Activated naive CD4-positive, alpha-beta T cell treated with anti-CD3 and anti-CD28 coated beads, Interleukin-2, amount 50 U/mL, for 72 hours (primary cell): ENCODE data around the gene CLDN14. TPM values are rescaled to one million over a fixed set of nuclear protein-coding genes. Genes with fewer than 3 reads are reported as not detected.

Experiments used
- ATAC-seq, 2 donors: fragments of 150-1000 bp; cut with Tn5 transposase; 2 replicates each; pipeline ENCODE4 v1.10.0; 2021; ENCODE audit warnings: mild to moderate bottlenecking in 2 of 2, moderate library complexity in 2 of 2
- DNase-seq, 2 donors: peaks; one replicate each; pipeline ENCODE4 v3.0.0; 2021 to 2022; ENCODE audit warnings: low spot score in 2 of 2
- H3K27ac Mint-ChIP-seq, 2 donors: one replicate each; pipeline ENCODE4 v1.8.0; 2022; ENCODE audit warnings: mild to moderate bottlenecking in 2 of 2, mixed read lengths in 2 of 2
- H3K36me3 Mint-ChIP-seq, 2 donors: one replicate each; pipeline ENCODE4 v1.8.0; 2022; ENCODE audit warnings: mixed read lengths in 2 of 2
- H3K9me3 Mint-ChIP-seq, 2 donors: one replicate each; pipeline ENCODE4 v1.8.0; 2022; ENCODE audit warnings: mixed read lengths in 2 of 2
- total RNA-seq, 2 donors: library from RNA; stranded (reverse); gene quantifications; one replicate each; pipeline ENCODE4 v1.2.3, GENCODE V29; 2022

Gene CLDN14
- not detected for total RNA-seq

- H3K36me3 Mint-ChIP-seq: no peaks in the 10 kb centered on the region
- no peak within 1 kb of the TSS for H3K27ac Mint-ChIP-seq
- no peak for DNase-seq
- ATAC-seq: no peak
- H3K9me3 Mint-ChIP-seq: no peaks in the 10 kb centered on the region
Measured at GRCh38 chr21:36479415-36480402, at the start of gene CLDN14. Gene CLDN14 (minus strand): TSS chr21:36480122. CDS start chr21:36461695, 18,427 bp downstream.

GRCh38 chr21:36528716-36529115 lies 48.8 kb upstream of the CLDN14 start:
- Mint-ChIP-seq H3K9me3 (no peaks in the 10 kb centered on the region), H3K36me3 (no peaks in the 10 kb centered on the region), H3K27ac (no peak overlapping the region)
- DNase-seq (no peak), ATAC-seq (no peak)

DNA sequence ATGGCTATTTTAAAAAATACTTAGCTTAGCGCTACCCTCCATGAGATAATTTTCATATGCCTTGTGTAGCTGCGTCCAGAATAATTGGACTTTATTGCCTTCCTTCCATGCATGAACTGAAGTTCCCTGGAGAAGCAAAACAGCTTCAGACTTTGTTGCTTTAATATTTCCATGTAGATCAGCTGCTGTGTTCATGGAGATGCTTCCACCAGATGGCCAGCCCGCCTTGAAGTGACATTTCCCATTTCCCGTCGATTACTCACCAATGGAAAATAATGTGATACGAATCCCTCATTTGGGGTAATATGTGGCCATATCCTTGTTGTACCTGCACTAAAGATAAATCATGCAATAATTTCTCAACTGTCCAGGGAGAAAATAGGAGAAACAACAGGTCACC lies 47.4 kb upstream of the CLDN14 start:
- Mint-ChIP-seq H3K27ac (no peak overlapping the region), H3K9me3 (no peaks in the 10 kb centered on the region), H3K36me3 (no peaks in the 10 kb centered on the region)
- ATAC-seq: no peak
- DNase-seq: no peak

- H3K27ac Mint-ChIP-seq: no peak overlapping the region
- no peaks in the 10 kb centered on the region for H3K36me3 Mint-ChIP-seq
- no peaks in the 10 kb centered on the region for H3K9me3 Mint-ChIP-seq
- ATAC-seq (no peak), DNase-seq (no peak)
Measured at GRCh38 chr21:36526104-36526503, 46.2 kb upstream of the CLDN14 start.

DNA sequence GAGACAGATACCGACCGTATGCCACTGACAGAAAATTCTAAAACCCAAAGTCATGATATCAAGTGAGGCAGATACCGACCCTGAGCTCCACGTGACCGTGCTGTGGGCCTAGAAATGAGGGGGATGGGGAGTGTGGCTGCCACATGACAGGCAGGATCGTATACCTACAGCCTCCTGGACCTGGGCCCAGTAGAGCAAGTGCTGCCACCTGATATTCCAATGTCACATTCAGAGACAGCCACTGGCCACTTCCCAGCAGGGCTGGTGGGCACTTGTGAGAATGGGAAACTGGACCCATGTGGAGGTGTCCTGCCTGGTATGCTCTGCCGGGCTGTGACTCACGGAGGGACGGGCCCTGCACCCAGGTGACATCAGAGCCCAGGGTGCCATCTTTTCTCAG lies 44.6 kb upstream of the CLDN14 start:
- H3K27ac Mint-ChIP-seq: no peak overlapping the region
- H3K9me3 Mint-ChIP-seq: peaks cover 0 to 7% of the 10 kb centered on the region in 2 donors
- no peak for DNase-seq
- no peak for ATAC-seq
- peaks cover 7 to 11% of the 10 kb centered on the region in 2 donors for H3K36me3 Mint-ChIP-seq

- Mint-ChIP-seq H3K36me3 (peaks cover 7 to 11% of the 10 kb centered on the region in 2 donors), H3K27ac (no peak overlapping the region), H3K9me3 (peaks cover 0 to 7% of the 10 kb centered on the region in 2 donors)
- DNase-seq: no peak
- ATAC-seq: no peak
Measured at GRCh38 chr21:36522219-36522808, 42.4 kb upstream of the CLDN14 start.

- H3K36me3 Mint-ChIP-seq: peaks cover 7 to 11% of the 10 kb centered on the region in 2 donors
- peaks cover 0 to 7% of the 10 kb centered on the region in 2 donors for H3K9me3 Mint-ChIP-seq
- DNase-seq: no peak
- H3K27ac Mint-ChIP-seq: no peak overlapping the region
- no peak for ATAC-seq
Measured at GRCh38 chr21:36518883-36519492, 39.1 kb upstream of the CLDN14 start.

DNA sequence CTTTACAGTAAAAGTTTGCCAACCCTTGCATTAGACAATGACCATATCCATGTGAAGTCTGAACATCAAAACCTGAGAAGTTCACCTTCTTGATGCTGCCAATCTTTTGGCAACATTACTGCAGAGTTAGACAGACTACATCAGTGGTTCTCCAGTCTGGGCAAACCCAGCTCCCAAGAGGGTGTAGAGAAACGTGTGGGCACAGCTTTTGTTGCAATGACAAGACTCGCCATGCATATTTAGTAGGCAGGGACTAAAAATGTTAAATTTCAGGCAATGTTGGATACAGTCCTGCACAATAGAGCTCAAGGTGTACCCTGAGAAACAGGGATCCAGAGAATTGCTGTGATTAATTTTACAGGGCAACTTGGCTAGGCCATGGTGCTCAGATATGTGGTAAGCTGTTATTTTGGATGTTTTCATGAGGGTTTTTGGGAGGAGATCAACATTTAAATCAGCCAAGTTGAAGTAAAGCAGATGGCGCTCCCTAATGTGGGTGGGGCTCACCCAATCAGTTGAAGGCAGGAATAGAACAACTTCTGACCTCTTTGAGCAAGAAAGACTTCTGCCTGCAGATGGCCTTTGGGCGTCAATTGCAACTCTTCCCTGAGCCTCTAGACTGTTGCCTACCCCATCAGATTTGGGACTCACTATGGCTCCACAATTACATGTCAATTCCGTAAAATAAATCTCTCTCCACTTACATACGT lies 37.6 kb upstream of the CLDN14 start:
- ATAC-seq: no peak
- Mint-ChIP-seq H3K27ac (no peak overlapping the region), H3K9me3 (peaks cover 0 to 7% of the 10 kb centered on the region in 2 donors), H3K36me3 (peaks cover 7 to 11% of the 10 kb centered on the region in 2 donors)
- no peak for DNase-seq

GRCh38 chr21:36516281-36516680 lies 36.4 kb upstream of the CLDN14 start:
- peaks cover 7 to 11% of the 10 kb centered on the region in 2 donors for H3K36me3 Mint-ChIP-seq
- H3K27ac Mint-ChIP-seq: no peak overlapping the region
- no peak for ATAC-seq
- H3K9me3 Mint-ChIP-seq: peaks cover 0 to 7% of the 10 kb centered on the region in 2 donors
- no peak for DNase-seq

DNA sequence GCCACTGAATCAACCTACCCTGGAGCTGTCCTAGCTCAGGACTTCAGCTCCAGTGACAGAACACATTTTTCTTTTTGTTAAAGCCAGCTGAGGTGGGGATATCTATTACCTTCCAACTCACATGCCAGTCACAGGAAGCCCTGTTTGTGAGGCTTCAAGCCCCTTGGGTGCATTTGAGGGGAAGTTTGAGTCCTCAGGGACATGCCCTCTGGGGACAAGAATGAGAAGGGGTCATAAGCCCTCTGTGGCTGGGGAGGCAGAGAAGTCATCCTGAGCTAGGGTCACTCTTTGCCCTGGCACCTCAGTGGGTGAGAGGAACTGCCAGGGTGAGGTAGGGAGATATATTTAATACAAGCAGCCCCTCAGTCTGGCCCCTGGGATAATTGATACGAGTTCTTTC lies 33.5 kb upstream of the CLDN14 start:
- no peaks in the 10 kb centered on the region for H3K9me3 Mint-ChIP-seq
- H3K36me3 Mint-ChIP-seq: no peaks in the 10 kb centered on the region
- no peak for ATAC-seq
- no peak for DNase-seq
- no peak overlapping the region for H3K27ac Mint-ChIP-seq

GRCh38 chr21:36512971-36513370 lies 33.0 kb upstream of the CLDN14 start:
- DNase-seq (no peak), ATAC-seq (no peak)
- Mint-ChIP-seq H3K9me3 (no peaks in the 10 kb centered on the region), H3K27ac (no peak overlapping the region), H3K36me3 (no peaks in the 10 kb centered on the region)

GRCh38 chr21:36511484-36512220 lies 31.7 kb upstream of the CLDN14 start:
- Mint-ChIP-seq H3K9me3 (no peaks in the 10 kb centered on the region), H3K27ac (no peak overlapping the region), H3K36me3 (no peaks in the 10 kb centered on the region)
- ATAC-seq (no peak), DNase-seq (no peak)

- Mint-ChIP-seq H3K36me3 (no peaks in the 10 kb centered on the region), H3K27ac (no peak overlapping the region), H3K9me3 (no peaks in the 10 kb centered on the region)
- DNase-seq (no peak), ATAC-seq (no peak)
Measured at GRCh38 chr21:36510911-36511310, 31.0 kb upstream of the CLDN14 start.

GRCh38 chr21:36509973-36510664 lies 30.2 kb upstream of the CLDN14 start:
- ATAC-seq: no peak
- Mint-ChIP-seq H3K9me3 (no peaks in the 10 kb centered on the region), H3K27ac (no peak overlapping the region), H3K36me3 (no peaks in the 10 kb centered on the region)
- no peak for DNase-seq

DNA sequence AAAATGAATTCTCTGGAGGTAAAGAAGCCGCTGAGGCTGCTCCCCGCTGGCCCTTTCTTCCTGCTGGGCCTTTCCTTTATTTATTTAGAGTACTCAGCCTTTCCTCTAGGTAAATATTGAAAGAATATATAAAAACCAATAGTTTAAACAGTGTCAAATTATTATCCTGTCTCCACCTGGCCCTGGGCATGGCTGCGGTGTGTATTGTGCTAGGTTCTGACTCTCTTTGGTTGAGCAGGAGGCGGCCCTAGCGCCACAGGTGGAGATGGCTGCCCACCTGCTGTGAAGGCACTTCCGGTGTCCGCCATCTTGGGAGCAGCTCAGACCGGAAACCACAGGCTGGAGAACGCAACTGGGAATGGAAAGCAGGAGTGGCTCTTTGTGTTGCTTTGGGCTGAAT lies 29.0 kb upstream of the CLDN14 start:
- H3K27ac Mint-ChIP-seq: no peak overlapping the region
- no peaks in the 10 kb centered on the region for H3K9me3 Mint-ChIP-seq
- H3K36me3 Mint-ChIP-seq: no peaks in the 10 kb centered on the region
- ATAC-seq: no peak
- DNase-seq: no peak
